PC-9 (cell line): ENCODE data around the gene FGF11. TPM values are rescaled to one million over a fixed set of nuclear protein-coding genes. Genes with fewer than 3 reads are reported as not detected.

ENCODE experiments used
- Bru-seq: library from RNA; stranded (reverse); fragments of 400-500 nt; gene quantifications from one replicate; lab custom pipeline; 2021; lab: Mats Ljungman, UMichigan
- BruChase-seq, 2 experiments: library from RNA; stranded (reverse); fragments of 400-500 nt; gene quantifications; one replicate each; lab custom pipeline; 2021; lab: Mats Ljungman, UMichigan
- BruUV-seq: library from RNA; stranded (reverse); fragments of 400-500 nt; replicated peaks from 2 replicates; lab custom pipeline; 2021; lab: Mats Ljungman, UMichigan
- CTCF ChIA-PET: fragments of 300-600 bp; sonication (Branson Sonifier 250); formaldehyde crosslinking; loops from one replicate; lab custom pipeline; 2022; ENCODE audit warnings: antibody characterized with exemption; lab: Charles Lee
- POLR2A ChIA-PET: fragments of 300-600 bp; sonication (Branson Sonifier 250); formaldehyde crosslinking; loops from one replicate; lab custom pipeline; 2022; ENCODE audit warnings: antibody characterized with exemption; ENCODE audit not compliant: unreplicated experiment; lab: Charles Lee
- DNase-seq, 2 experiments: peaks; one replicate each; pipeline versions ENCODE4 v3.0.0 to v3.0.0-alpha.2; 2015 to 2022; ENCODE audit warnings: mixed read lengths in 1 of 2
- H2AFZ ChIP-seq: fragments of 200-600 bp; sonication (generic); 2 replicates; pipeline ENCODE4 v1.8.1; 2017; ENCODE audit warnings: antibody characterized with exemption
- H3F3A ChIP-seq: fragments of 200-600 bp; sonication (generic); 2 replicates; pipeline ENCODE4 v1.8.1; 2017; ENCODE audit warnings: antibody characterized with exemption, mild to moderate bottlenecking, low read depth; ENCODE audit not compliant: insufficient read depth
- H3K27ac ChIP-seq: fragments of 200-600 bp; sonication (generic); 2 replicates; pipeline ENCODE4 v1.6.1; 2016; ENCODE audit warnings: mixed run types
- H3K27me3 ChIP-seq: fragments of 200-600 bp; sonication (generic); 2 replicates; pipeline ENCODE4 v1.6.1; 2016; ENCODE audit warnings: low read depth, mixed run types; ENCODE audit not compliant: insufficient read depth
- H3K36me3 ChIP-seq: fragments of 200-600 bp; sonication (generic); 2 replicates; pipeline ENCODE4 v1.6.1; 2016; ENCODE audit warnings: low read depth, mixed run types
- H3K4me1 ChIP-seq: fragments of 200-600 bp; sonication (generic); replicated peaks from 2 replicates; pipeline ENCODE4 v1.6.1; 2016; ENCODE audit warnings: mixed run types; ENCODE audit not compliant: insufficient read depth
- H3K4me2 ChIP-seq: fragments of 200-600 bp; sonication (generic); 2 replicates; pipeline ENCODE4 v1.6.1; 2017; ENCODE audit warnings: mixed run types
- H3K4me3 ChIP-seq: fragments of 200-600 bp; sonication (generic); 2 replicates; pipeline ENCODE4 v1.6.1; 2016; ENCODE audit warnings: mixed run types
- H3K79me2 ChIP-seq: fragments of 200-600 bp; sonication (generic); 2 replicates; pipeline ENCODE4 v1.6.1; 2017; ENCODE audit warnings: low read depth, mixed run types
- H3K9me2 ChIP-seq: fragments of 200-600 bp; sonication (generic); 2 replicates; pipeline ENCODE4 v1.8.1; 2017; ENCODE audit warnings: mild to moderate bottlenecking; ENCODE audit not compliant: insufficient read depth
- H3K9me3 ChIP-seq: fragments of 200-600 bp; sonication (generic); 2 replicates; pipeline ENCODE4 v1.8.1; 2016; ENCODE audit warnings: low read depth; ENCODE audit not compliant: insufficient read depth
- H4K20me1 ChIP-seq: fragments of 200-600 bp; sonication (generic); 2 replicates; pipeline ENCODE4 v1.8.1; 2017; ENCODE audit not compliant: insufficient read depth
- CTCF ChIP-seq: fragments of 200-600 bp; sonication (generic); conservative IDR thresholded peaks from 2 replicates; pipeline ENCODE4 v1.6.1; 2017; ENCODE audit warnings: mixed run types, antibody characterized with exemption, mild to moderate bottlenecking, moderate library complexity
- EZH2 ChIP-seq: fragments of 200-600 bp; sonication (generic); IDR thresholded peaks from 2 replicates; pipeline ENCODE4 v1.8.0; 2017; ENCODE audit warnings: antibody characterized with exemption, low read depth
- intact Hi-C: fragments of 100-400 bp; cut with micrococcal nuclease; formaldehyde crosslinking; loops from one replicate; pipeline ENCODE4 v1.10.0; 2022; ENCODE audit not compliant: unreplicated experiment
- long read RNA-seq: library from polyadenylated mRNA; stranded (forward); transcript quantifications from one replicate; pipeline ENCODE4 v2.0.0, GENCODE V29; 2022
- total RNA-seq: library from RNA; stranded (reverse); gene quantifications from 2 replicates; pipeline ENCODE4 v1.2.3, GENCODE V29; 2021

Gene FGF11
- total RNA-seq = 15.2 and 23.2 TPM in 2 replicates
- percentile 52 among the genes with signal in this experiment for Bru-seq, nascent RNA
- percentile 68 among the genes with signal in this experiment for BruChase-seq, experiment 1, labeled RNA remaining after a 2-hour chase
- BruChase-seq, experiment 2, labeled RNA remaining after a 6-hour chase = percentile 80 among the genes with signal in this experiment
- long read RNA-seq, partial matches to known transcripts = 4 of 11 reads
- long read RNA-seq, other reads (novel, unspliced or antisense) = 0 of 11 reads

- Histone ChIP-seq H3K27me3 (no peaks in the 10 kb centered on the region), H3F3A (peaks cover 13% of the 10 kb centered on the region; the same call in 1 of the 2 replicates), H3K27ac (no peak within 1 kb of the TSS), H3K4me2 (peak within 1 kb of the TSS; percentile 90), H4K20me1 (no peaks in the 10 kb centered on the region), H3K9me3 (no peaks in the 10 kb centered on the region), H2AFZ (peak within 1 kb of the TSS; percentile 78), H3K4me1 (peaks cover 17% of the 10 kb centered on the region), H3K36me3 (no peaks in the 10 kb centered on the region), H3K9me2 (no peaks in the 10 kb centered on the region), H3K4me3 (peak within 1 kb of the TSS; percentile 71), H3K79me2 (peaks cover 8% of the 10 kb centered on the region; the same call in 1 of the 2 replicates)
- ChIA-PET POLR2A (interaction anchor here (0.8 kb wide), 1 partner anchor 20 kb away, joined by 21 read pairs; no protein-coding TSS in a partner anchor), CTCF (no interaction called here)
- intact Hi-C loops = loop anchor here (5.0 kb wide), 1 partner anchor 63 kb away; no protein-coding TSS in a partner anchor
- DNase-seq = peak in 1 of 2 experiments; percentile 31
- TF ChIP-seq EZH2 (no peak), CTCF (no peak)
- no TSS peak for BruUV-seq
These were observed at the start of gene FGF11 for GRCh38 chr17:7439462-7440112. Gene FGF11 (plus strand): TSS chr17:7439512. CDS start chr17:7439621, 109 bp downstream.

DNA sequence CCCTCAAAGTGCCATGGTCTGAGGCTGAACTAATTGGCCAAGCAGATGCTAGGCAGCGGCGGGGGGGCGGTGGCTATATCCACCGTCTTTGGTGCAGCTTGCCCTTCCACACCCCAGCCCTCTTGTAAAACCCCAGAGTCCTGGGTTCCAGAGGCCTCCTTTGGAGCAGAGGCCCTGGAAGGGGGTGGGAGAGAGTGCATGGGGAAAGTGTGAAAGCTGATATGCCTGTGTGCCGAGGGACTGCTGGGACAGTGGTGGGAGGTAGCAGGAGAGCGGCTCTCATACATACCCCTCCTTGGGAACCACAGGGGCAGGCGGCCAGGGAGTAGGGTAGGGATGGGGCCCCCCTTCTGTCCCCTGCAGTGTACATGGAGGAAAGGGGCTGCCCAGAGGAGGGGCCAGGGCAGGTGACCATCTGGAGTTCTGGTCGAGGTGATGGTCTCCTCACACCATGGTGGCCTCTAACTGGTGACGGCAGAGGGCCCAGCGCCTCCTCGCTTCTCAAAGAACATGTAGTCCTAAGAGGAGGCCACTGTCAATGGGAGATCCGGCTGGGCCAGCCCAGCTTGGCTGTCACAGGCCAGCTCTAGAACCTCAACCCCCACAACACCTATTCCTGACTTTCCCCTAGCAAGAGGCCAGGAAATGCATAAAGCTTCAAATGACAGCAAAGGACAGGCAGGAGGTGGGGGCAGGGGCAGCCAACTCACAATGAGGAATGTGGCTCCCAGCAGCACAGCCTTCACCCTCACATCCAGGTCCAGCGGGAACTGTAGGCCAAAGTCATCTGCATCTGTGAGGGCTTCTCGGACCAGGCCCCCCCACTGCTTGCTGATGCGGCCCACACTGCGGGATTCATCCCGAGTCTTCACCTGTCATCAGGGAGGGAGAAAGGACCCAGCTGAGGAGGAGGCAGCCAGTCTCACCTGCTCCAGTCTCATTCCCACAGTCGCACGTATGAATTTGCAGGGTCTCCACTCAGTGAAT is 49.1 kb upstream of the FGF11 start:
- Histone ChIP-seq H3K36me3 (no peaks in the 10 kb centered on the region), H4K20me1 (no peaks in the 10 kb centered on the region), H3K4me3 (no peak overlapping the region), H2AFZ (no peak overlapping the region), H3K27me3 (no peaks in the 10 kb centered on the region), H3K4me1 (0 out of 2 replicates have a peak, but pooled peaks cover 3% of the 10 kb centered on the region), H3F3A (peaks cover 4% of the 10 kb centered on the region; the same call in 1 of the 2 replicates), H3K4me2 (no peak overlapping the region), H3K27ac (no peak overlapping the region), H3K79me2 (no peaks in the 10 kb centered on the region), H3K9me2 (no peaks in the 10 kb centered on the region), H3K9me3 (no peaks in the 10 kb centered on the region)
- CTCF ChIA-PET = no interaction called here
- TF ChIP-seq EZH2 (no peak), CTCF (no peak)
- intact Hi-C loops = no loop called here
- BruUV-seq = no TSS peak
- DNase-seq = no peak
- POLR2A ChIA-PET = interaction anchor here (0.6 kb wide), 1 partner anchor 14 kb away, joined by 7 read pairs; the partner anchor contains the start of gene TMEM256

DNA sequence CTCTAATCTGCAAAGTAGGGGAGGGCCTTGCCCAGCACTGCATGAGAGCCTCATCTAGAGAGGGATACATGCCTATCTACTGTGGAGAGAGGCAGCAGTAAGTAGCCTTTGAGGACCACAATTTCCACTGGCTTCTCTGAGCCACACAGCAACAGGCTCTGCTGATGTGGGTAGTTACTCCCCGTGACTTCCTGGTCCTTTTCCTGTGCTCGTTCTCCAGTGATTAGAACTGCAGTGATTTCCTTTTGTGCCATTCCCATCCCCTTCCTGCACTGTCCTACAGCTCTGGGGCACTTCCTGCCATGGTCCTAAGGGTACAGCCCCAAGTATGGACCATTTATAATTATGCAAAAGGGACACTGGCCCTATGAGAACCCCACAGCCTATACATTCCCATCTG is 48.0 kb upstream of the FGF11 start:
- no peaks in the 10 kb centered on the region for H3K36me3 ChIP-seq
- no peak for DNase-seq
- no peaks in the 10 kb centered on the region for H4K20me1 ChIP-seq
- no peaks in the 10 kb centered on the region for H3K9me2 ChIP-seq
- H3K9me3 ChIP-seq = no peaks in the 10 kb centered on the region
- ChIA-PET POLR2A (interaction anchor here (0.7 kb wide), 1 partner anchor 9 kb away, joined by 5 read pairs; no protein-coding TSS in a partner anchor), CTCF (no interaction called here)
- peaks cover 8% of the 10 kb centered on the region; the same call in 1 of the 2 replicates for H3F3A ChIP-seq
- no peak overlapping the region for H2AFZ ChIP-seq
- TF ChIP-seq CTCF (no peak), EZH2 (no peak)
- H3K27ac ChIP-seq = no peak overlapping the region
- no peaks in the 10 kb centered on the region for H3K27me3 ChIP-seq
- intact Hi-C loops = no loop called here
- H3K4me2 ChIP-seq = no peak overlapping the region
- H3K4me1 ChIP-seq = 0 out of 2 replicates have a peak, but pooled peaks cover 3% of the 10 kb centered on the region
- H3K4me3 ChIP-seq = no peak overlapping the region
- BruUV-seq = no TSS peak
- H3K79me2 ChIP-seq = no peaks in the 10 kb centered on the region
